ENCODE measurements around the gene ZNF157.

The ZNF157 gene

DNA sequence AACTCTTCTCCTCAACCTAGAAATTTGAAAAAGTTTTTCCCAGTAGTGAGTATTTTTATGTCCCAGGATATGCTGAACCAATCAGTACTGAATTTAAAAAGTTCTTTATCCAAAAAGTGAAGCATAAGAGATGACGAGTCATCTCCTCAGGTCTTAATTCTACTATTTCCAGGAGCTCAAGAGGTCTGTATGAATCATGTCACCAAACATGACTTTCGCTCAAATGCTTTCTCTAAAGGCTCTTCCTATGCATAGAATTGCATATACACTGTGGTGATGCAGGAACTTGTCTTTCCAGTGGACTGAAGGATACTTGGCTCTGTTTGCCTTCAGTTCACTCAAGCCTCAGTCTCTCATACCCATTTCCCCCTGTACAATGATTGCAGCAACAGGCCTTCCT lies 76.6 kb downstream of the ZNF157 start:
- DNase-seq (ENCODE audit: low read depth in 2 of 2), result no peak

DNA sequence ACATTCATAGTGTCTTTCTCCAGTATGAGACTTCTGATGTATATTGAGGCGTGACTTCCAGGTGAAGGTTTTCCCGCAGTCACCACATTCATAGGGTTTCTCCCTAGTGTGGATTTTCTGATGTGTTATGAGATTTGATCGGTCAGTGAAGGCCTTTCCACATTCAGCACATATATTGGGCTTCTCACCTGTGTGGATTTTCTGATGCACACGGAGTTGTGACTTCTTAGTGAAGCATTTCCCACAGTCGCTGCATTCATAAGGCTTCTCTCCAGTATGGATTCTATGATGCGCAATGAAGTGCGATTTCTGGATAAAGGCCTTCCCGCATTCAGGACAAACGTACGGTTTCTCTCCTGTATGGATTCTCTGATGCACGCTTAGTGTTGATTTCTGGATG lies 77.2 kb downstream of the ZNF157 start:
- DNase-seq (ENCODE audit: low read depth in 2 of 2), result no peak

DNA sequence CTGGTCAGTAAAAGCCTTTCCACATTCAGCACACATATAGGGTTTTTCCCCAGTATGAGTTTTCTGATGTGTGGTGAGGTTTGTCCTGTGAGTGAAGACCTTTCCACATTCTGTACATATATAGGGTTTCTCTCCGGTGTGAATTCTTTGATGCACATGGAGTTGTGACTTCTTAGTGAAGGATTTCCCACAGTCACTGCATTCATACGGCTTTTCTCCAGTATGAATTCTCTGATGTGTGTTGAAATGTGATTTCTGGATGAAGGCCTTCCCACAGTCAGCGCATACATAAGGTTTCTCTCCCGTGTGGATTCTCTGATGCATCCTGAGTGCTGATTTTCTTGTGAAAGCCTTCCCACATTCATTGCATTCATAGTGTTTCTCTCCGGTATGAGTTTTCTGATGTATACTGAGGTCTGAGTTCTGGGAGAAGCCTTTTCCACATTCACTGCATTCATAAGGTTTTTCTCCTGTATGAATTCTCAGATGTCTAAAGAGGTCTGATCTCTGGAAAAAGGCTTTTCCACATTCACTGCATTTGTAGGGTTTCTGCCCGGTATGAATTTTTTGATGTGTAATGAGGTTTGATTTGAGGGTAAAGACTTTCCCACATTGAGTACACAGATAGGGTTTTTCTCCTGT lies 77.9 kb downstream of the ZNF157 start:
- DNase-seq (ENCODE audit: low read depth in 2 of 2), result no peak

DNA sequence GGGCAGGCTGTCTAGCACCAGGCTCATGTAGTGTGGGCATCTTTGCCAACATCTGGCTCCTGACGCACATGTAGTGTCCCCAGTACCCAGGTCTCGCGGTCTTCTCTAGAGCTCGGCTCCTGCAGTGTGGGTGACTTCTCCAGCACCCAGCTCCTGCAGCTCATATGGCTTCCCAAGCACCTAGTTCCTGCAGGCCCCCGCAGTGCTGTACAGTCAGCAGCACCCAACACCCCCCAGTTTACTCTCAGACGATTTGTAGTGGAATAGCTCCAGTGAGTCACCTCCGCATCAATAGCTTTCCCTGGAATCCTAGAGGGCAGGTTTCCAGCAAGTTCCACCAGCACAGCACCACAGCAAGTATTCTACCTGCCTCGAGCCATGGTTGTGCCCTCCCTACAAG lies 81.7 kb downstream of the ZNF157 start:
- DNase-seq (ENCODE audit: low read depth in 2 of 2), result no peak

GRCh38 chrX:47456080-47456479 lies 85.7 kb downstream of the ZNF157 start:
- DNase-seq (ENCODE audit: low read depth in 2 of 2), result no peak

GRCh38 chrX:47458528-47458927 lies 88.2 kb downstream of the ZNF157 start:
- DNase-seq (ENCODE audit: low read depth in 2 of 2), result no peak

DNA sequence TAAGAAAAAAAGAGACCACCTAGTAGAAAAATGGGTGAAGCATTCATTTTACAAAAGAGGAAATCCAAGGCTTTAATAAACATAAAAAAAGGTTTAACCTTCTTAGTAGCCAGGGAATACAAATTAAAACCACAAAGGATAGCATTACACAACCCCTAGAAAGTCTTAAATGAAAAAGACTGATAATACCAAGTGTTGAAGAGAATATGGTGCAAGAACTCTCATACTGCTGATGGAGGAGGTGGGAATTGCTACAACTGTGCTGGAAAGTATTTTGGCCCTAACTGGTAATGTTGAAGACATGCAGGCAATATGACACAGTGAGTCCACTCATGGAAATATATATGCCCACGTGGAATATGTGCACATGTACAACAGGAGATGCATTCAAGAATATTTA lies 90.2 kb downstream of the ZNF157 start:
- no peak for DNase-seq (ENCODE audit: low read depth in 2 of 2)

Measured in activated CD8-positive, alpha-beta memory T cell treated with anti-CD3 and anti-CD28 coated beads for 4 hours (primary cell).